ENCODE data around the gene PRDM16.

DNA sequence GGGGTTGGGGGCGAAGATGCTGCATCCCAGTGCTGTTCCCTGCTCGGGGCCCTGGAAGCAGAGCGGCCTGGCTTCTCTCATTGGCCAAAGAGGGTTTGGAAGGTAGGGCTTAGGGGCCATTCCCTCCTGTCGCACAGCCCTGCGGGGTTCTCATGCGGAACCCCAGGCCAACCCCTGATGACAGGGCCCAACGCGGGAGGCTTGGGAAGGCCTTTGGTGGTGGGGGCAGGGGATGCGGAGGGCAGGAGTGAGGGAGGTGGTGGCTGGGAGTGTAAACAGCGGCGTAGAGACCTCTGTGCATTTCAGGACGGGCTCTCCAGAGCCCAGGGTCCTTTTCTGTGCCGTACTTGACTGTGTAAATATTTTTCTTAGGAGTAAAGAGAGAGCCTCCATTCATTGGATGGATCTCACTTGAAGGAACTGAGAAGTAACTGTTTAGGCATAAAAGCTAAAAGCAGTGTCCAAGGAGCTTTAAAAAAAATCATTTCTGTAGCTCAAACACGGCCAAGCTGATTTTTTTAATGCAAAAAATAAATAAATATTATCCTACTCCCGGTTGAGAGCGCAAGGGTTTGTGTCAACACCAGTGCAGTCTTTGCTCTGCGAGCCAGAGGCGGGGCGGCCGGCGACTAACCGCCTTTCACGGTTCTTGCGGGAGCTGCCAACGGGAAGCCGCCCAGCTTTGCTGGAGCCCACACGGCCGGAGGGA, 169.1 kb downstream of the PRDM16 start:
- TF ChIP-seq, protein P1, sequence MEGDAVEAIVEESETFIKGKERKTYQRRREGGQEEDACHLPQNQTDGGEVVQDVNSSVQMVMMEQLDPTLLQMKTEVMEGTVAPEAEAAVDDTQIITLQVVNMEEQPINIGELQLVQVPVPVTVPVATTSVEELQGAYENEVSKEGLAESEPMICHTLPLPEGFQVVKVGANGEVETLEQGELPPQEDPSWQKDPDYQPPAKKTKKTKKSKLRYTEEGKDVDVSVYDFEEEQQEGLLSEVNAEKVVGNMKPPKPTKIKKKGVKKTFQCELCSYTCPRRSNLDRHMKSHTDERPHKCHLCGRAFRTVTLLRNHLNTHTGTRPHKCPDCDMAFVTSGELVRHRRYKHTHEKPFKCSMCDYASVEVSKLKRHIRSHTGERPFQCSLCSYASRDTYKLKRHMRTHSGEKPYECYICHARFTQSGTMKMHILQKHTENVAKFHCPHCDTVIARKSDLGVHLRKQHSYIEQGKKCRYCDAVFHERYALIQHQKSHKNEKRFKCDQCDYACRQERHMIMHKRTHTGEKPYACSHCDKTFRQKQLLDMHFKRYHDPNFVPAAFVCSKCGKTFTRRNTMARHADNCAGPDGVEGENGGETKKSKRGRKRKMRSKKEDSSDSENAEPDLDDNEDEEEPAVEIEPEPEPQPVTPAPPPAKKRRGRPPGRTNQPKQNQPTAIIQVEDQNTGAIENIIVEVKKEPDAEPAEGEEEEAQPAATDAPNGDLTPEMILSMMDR (IDR thresholded peaks at IDR 0.05), result no peak
- no peak for TF ChIP-seq POLR2A (IDR thresholded peaks at IDR 0.05)
